Measurements from ENCODE around the gene CHRNA7. TPM values are rescaled to one million over a fixed set of nuclear protein-coding genes. Genes with fewer than 3 reads are reported as not detected.

Gene CHRNA7
- total and polyA plus RNA-seq, 2 of the 8 experiments (the other 6 are each of a cell fraction or from before 2014, with no cell fraction given): 7.5 to 11.0 TPM

DNA sequence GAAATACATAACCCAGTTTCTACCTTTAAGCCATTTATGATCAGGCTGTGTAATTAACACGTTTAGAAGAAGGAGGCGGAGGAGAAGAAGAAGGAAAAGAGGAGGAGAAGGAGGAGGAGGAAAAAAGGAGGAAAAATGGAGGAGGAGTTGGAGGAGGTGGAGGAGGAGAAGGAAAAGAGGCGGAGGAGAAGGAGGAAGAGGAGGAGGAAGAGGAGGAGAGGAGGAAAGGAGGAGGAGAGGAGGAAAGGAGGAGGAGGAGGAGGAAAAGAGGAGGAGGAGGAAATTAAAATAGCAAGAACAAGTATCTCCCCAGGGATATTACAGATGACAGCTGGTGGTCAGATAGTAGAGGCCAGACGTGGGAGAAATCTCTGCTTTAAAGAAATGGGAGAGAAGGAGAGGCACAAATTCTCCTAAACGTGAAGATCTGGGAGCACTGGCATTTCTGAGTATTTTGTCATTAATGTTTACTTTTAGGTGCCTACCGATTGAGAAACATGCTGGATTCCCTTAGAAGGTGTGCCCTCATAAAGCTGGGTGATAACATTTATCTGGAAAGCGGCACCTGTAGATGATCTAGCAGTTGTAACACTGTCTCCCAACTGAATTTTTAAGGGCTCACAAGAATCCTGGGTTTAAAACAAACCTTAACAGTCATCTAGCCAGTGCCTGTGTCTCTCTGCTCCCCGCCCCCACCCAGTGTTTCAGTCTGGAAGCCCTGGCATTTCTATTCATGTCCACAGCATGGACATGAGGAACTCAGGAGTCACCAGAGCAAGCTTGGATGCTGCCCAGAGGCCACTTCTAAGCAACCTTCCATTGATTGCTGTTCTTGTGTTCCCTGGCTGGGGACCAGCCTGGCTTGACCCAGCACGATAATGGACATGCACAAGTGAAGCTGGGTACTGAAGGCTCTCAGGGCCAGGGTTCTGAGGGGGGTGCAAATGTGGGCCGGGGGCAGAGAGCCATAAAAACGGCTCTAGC lies 75.2 kb downstream of the CHRNA7 start:
- H2AK5ac ChIP-seq (ENCODE audit: low read depth, low read length): no peak overlapping the region
- no peak overlapping the region for H2BK15ac ChIP-seq (ENCODE audit: low read length)
- H4K5ac ChIP-seq (ENCODE audit: insufficient read length, low read depth, low read length): no peak overlapping the region
- H3K4me2 ChIP-seq (ENCODE audit: insufficient read depth in 1 of 2, low read depth in 2 of 2, low read length in 2 of 2): no peak overlapping the region
- H2BK20ac ChIP-seq (ENCODE audit: low read length): no peak overlapping the region
- no peak overlapping the region for H3K27ac ChIP-seq (ENCODE audit: low read depth, low read length)
- no peak overlapping the region for H3K18ac ChIP-seq (ENCODE audit: extremely low read depth, low read length)
- no peaks in the 10 kb centered on the region for H3K79me2 ChIP-seq (ENCODE audit: control insufficient read depth in 1 of 2, insufficient read depth in 2 of 2, low read length in 2 of 2)
- no peak overlapping the region for H3K56ac ChIP-seq (replicated peaks; ENCODE audit: insufficient read length, low read depth, low read length)
- H3K23me2 ChIP-seq (ENCODE audit: low read depth, low read length): no peaks in the 10 kb centered on the region; the same call in 1 of the 2 replicates
- no peak overlapping the region for H2BK5ac ChIP-seq (ENCODE audit: low read depth, low read length)
- H3K27me3 ChIP-seq (replicated peaks in 1 of 4; ENCODE audit: control insufficient read depth in 3 of 4, extremely low read depth in 1 of 4, insufficient read depth in 3 of 4, low read length in 3 of 4): no peaks in the 10 kb centered on the region
- no peaks in the 10 kb centered on the region for H3K9me3 ChIP-seq (ENCODE audit: insufficient read depth in 2 of 2, low read depth in 1 of 2, low read length in 1 of 2)
- H4K91ac ChIP-seq (replicated peaks; ENCODE audit: insufficient read length, low read length): no peak overlapping the region
- H3K14ac ChIP-seq (ENCODE audit: insufficient read length): no peak overlapping the region
- peaks cover 2 to 7% (median 3%) of the 10 kb centered on the region in 4 experiments; a peak in 6 of 7 replicates for H3K4me1 ChIP-seq (replicated peaks in 1 of 4; ENCODE audit: control insufficient read depth in 3 of 4, insufficient read depth in 4 of 4, low read length in 3 of 4)
- H3K9ac ChIP-seq (replicated peaks in 1 of 4; ENCODE audit: extremely low read depth in 1 of 4, low read depth in 3 of 4, low read length in 3 of 4): no peak overlapping the region
- H3K79me1 ChIP-seq (ENCODE audit: low read depth, low read length): no peaks in the 10 kb centered on the region
- no peak overlapping the region for H4K8ac ChIP-seq (ENCODE audit: extremely low read depth, insufficient read depth, low read length)
- DNase-seq (ENCODE audit: low read depth in 1 of 2, low spot score in 2 of 2) (no peak), FAIRE-seq (no peak)
- ChIA-PET POLR2A (ENCODE audit: partially characterized antibody) (interaction anchor here (1.1 kb wide), 1 partner anchor 75 kb away, joined by 3 read pairs; no protein-coding TSS in a partner anchor), CTCF (ENCODE audit: partially characterized antibody) (no interaction called here)
- H2BK120ac ChIP-seq (replicated peaks; ENCODE audit: low read depth, low read length): no peak overlapping the region
- H3K36me3 ChIP-seq (ENCODE audit: control insufficient read depth in 2 of 4, insufficient read depth in 4 of 4, low read length in 3 of 4): no peaks in the 10 kb centered on the region
- H3K4me3 ChIP-seq (ENCODE audit: extremely low read depth in 1 of 4, insufficient read depth in 2 of 4, low read depth in 3 of 4, low read length in 4 of 4): no peak overlapping the region
- H2AFZ ChIP-seq (ENCODE audit: low read length): no peak overlapping the region
- H3K4ac ChIP-seq (replicated peaks; ENCODE audit: insufficient read length, low read depth, low read length): no peak overlapping the region
- no peak overlapping the region for H2BK12ac ChIP-seq (ENCODE audit: low read depth, low read length)
- no peaks in the 10 kb centered on the region for H4K20me1 ChIP-seq (replicated peaks in 1 of 2; ENCODE audit: control insufficient read depth in 1 of 2, insufficient read depth in 2 of 2, low read length in 2 of 2)
- no peak for TF ChIP-seq BRCA1 (IDR thresholded peaks at IDR 0.05; ENCODE audit: low read depth, low read length)
- TF ChIP-seq POU5F1 (IDR thresholded peaks at IDR 0.05; ENCODE audit: low read depth, low read length): no peak
- no peak for TF ChIP-seq RBBP5 (IDR thresholded peaks at IDR 0.05; ENCODE audit: borderline replicate concordance, low read depth, low read length)
- TF ChIP-seq HDAC2 (IDR thresholded peaks at IDR 0.05; ENCODE audit: borderline replicate concordance in 1 of 2, low read depth in 2 of 2, low read length in 2 of 2): no peak
- TF ChIP-seq EZH2 (IDR thresholded peaks at IDR 0.05; ENCODE audit: low read depth, low read length, severe bottlenecking): no peak
- TF ChIP-seq SIN3A (conservative IDR thresholded peaks at IDR 0.05 in 1 of 2, IDR thresholded peaks at IDR 0.05 in 1 of 2; ENCODE audit: low read depth in 1 of 2, low read length in 2 of 2): no peak
- 85 to 96% methylated on average over 2 to 11 of the region's 11 CpGs for WGBS, 2 experiments (ENCODE audit: extremely low coverage in 1 of 2, insufficient coverage in 1 of 2, insufficient read length in 1 of 2, insufficient replicate concordance in 2 of 2, low coverage in 1 of 2, low lambda C conversion rate in 2 of 2, missing lambda C conversion rate in 1 of 2)
- no peak overlapping the region for H3K23ac ChIP-seq (ENCODE audit: insufficient read length)

All from H1 (cell line).